GM19240 (cell line): Measurements from ENCODE around the gene UST.
A peak's percentile ranks its signal among the peaks of the same experiment; 100 is the strongest.
"Not testable (repeated sequence)": the region's sequence is repeated elsewhere in the genome, so short reads cannot be mapped to it uniquely, and the experiment has no call there.

ENCODE experiments used
- DNase-seq: peaks from one replicate; pipeline ENCODE4 v3.0.0; 2011; ENCODE audit warnings: low spot score; ENCODE audit not compliant: insufficient read length

The UST gene

DNA sequence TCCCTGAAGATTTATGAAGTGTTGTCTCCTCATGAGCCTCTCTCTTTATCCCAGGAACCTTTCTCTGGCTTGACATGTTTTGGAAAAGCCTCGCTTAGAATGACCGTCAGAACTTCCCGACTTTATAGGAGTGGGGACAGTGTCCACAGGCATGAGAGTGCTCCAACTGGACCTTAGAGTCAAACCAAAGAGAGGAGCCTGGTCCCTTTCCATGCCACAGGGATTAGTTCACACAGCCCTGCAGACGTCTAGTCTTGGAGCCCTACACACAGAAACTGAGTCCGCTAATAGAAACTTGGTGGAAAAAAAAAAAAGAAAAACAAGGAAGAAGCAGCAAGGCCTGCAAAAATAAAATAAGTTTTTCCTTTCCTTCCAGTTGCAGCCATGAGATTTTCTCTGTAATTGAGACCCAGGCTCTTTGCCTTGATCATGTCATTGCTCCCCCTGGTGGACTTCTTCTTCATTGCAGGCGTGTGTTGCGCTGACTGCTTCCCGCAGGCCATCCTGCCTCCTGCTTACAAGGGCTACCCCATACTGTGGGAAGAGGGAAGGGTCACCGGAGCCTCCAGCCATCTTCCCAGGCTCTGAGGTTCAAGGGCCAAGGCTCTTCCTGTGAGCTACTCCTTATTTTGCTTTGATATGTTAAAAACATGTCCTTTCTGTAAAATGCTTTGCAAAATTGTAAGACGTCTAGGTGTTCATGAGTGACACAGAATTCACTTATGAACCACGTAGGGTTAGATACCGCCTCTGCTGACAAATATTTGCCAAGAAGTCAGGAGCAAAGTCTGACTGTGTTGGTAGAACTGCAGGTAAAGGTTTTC, 201.0 kb downstream of the UST start:
- DNase-seq: peak; percentile 32

DNA sequence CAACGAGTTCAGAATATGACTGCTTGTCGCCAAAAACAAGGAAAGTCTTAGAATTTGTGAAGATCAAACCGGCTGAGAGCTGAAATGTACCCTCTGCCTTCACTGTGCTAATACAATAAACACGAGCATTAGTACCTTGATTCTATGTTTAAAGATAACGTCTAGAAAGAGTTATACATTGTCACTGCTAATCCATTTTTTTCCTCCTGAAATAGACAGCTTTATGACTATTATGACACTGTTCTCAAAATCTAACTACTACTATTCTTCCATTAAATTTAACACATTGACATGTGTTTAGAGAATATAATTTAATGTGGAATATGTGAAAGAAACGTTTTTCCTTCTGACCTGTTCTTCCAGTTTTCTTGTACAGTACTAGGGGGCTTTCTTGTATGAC, 204.8 kb downstream of the UST start:
- DNase-seq: no peak

DNA sequence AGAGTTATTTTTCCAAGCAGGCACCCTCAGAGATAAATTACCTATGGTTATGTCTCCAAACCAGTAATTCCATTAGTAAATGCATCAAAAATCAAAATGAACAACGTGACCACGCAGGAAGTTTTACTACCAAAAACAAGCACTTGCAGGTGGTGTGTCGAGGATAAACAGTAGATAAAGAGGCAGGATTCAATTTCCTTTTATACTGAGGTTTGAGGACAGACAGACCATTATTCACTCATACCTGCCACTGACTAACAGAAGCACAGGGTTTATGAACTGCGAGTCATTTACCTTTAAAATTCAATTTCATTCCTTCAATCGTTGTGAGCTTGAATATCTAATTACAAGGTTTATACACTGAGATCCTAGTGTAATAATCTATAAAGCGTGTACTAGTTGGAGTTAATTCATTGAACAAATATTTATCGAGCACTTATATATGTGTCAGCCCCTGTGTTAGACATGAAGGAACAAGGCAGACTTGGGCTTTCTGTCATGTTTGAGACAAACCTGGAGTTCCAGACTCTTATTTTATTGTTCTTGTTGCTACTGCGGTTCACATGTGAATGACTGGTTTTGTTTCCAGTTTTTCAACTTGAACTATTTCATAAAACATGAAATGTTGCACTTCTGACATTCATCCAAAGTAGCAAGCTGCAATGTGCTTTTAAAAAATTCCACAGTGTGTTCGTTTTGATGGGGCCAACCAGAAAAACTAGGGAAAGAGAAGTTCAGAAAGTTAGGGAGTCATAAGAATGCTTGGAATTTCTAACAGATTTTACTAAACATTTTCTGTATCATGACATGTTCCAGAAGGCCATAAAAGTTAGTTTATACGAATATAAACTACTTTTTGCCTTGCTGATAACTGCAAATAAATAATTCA, 205.6 kb downstream of the UST start:
- no peak for DNase-seq

DNA sequence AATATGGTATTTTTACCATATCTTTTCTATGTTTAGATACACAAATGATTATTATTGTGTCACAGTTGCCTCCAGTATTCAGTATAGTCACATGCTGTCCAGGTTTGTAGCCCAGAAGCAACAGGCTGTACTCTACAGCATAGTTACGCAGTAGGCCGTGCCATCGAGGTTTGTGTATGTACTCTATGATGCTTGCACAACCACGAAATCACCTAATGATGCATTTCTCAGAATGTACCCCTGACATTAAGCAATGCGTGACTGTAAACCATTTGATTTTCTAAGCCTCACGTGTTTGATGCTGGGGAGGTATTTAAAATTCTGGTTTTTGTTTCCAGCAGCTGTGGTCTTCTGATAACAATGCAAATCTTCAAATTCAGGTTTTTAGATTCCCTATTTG, 207.6 kb downstream of the UST start:
- no peak for DNase-seq

DNA sequence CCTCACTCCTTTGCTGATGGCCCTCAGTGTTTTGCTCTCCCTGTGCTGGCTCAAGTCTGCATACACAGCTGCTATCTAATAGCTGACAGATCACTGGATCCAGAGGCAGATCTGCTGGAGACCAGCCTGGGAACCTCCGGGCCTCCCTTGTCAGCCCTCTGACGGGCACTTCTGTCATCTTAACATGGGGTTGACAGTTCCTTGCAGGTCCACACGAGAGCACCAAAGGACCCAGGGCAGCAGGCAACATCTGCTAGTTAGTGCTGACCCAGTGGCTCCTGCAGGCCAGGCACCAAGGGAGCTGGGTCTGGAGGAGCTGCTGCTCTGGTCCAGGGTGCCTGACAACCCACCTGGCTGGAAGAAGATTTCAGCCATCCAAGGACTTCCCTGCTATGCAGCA, 208.1 kb downstream of the UST start:
- DNase-seq: no peak

DNA sequence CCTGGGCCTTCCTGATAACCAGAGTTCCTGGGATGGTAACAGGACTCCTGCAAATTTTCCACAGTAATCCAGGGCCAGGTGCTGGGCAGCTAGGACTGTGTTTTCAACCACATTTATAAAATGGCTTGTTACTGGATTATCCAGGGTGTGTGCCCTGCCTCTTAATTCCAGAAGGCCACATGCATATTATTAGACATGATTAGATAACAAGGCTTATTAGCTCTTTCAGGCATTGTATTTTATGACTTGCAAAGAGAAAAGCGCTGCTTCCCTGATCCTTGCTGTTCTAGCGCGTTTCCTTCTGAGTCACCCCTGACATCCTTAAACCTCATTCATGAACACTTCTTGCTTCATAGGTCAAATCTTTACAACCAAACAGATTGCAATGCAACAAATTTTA, 208.6 kb downstream of the UST start:
- DNase-seq: no peak

DNA sequence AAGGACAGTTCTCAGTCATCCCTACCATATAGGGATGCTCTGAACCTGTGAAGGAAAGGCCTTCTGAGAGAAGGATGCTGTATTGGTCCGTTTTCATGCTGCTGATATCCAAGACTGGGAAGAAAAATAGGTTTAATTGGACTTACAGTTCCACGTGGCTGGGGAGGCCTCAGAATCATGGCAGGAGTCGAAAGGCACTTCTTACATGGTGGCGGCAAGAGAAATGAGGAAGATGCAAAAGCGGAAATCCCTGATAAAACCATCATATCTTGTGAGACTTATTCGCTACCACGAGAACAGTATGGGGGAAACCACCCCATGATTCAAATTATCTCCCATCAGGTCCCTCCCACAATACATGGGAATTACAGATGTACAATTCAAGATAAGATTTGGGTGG, 209.3 kb downstream of the UST start:
- not testable (repeated sequence) for DNase-seq

DNA sequence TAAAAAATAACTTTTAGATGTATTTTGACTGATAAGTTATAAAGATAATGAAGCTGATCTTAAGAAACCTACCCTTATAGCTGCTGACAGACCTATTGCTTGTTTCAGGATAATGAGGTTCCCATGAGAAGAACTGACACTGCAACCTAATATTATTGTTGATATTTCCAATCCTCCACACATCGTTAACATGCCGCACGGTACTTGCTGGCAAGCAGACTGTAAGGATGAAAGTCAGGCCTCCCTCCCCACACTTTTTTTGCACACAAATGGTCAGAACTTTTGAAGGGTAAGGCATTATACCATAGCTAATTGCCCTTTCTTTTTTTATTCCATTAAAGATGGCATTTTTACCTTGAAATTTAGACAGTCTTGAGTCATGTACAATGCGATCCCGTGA, 210.9 kb downstream of the UST start:
- no peak for DNase-seq

DNA sequence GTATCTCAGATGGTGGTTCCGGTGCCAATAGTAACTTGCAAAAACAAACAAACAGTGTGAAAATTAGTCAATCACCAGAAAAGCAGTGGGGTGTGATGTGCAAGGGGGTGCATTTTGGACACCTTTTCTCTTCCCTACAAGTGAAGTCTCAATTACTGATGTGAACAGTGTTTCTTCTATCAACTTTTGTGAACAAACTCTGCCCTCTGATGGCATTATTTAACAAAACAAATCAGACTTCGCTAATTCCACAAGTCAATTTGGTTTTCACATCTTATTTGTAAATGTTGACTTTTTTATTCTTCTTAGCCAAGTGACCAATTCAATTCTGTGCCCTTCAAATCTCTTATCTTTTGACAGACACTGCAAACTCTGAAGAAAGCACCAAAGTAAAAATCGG, 212.2 kb downstream of the UST start:
- DNase-seq: no peak

DNA sequence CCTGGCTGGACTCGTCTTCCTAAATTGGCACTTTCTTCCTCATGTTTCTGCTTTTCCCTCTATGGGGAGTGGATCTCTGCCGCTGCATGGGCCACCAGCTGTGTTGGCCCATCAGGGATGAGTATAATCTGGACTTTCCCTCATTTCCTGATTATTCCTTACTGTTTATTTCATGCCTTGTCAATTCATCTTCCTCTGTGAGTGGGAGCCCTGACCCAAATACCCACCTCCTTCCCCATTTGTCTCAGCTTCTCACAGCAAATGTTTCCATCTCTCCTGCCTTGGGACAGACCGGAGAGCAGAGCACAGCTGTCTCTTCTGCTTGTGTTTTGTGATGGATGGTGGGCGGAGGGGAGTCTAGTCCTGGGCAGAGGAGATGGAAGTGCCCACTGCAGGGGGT, 212.7 kb downstream of the UST start:
- DNase-seq: no peak

DNA sequence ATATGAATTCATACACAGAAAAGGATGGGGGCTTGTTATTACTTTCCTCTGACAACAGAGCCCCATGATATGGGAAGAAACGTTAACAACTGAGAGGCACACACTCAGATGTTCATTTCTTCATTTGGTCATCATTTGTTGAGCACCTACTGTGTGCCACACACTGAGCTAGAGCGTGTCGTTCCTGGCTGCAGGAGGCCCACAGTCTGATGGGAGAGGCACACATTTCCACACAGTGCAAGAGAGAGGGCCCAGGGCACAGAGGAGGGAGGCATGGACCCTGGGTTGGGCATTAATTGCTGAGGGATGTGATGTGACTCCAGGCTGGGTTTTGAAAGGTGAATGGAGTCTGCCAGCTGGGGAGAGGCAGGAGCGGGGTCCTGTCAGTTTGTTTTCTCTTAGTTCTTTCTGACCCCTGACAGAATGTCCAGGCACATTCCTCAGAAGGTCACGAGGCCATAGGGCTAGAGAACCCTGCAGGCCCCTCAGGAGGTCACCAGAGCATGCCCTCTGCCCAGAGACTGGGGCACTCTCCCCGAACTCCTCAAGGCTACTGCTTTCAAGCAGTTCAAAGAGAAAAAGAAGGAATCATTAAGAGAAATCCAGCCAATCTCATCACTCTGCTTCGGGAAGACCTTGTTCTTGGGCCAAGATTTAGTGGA, 216.2 kb downstream of the UST start:
- DNase-seq: no peak

DNA sequence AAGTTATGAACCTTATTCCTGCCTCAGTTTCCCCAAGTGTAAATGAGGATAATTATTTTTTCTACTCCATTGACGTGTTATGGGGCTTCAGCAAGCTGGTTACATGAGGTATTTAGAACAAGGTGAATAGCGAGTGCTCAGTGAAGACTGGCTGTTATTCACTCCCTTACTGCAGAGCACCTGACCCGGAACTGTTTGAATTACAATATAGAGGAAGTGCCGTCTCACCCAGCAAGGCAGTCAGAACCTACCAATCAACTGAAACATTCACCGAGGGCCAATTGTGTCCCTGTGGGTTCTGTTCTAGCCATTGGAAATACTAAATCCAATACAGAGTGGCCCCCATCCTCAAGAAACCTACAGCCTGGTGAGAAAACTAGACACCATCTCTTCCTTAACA, 216.9 kb downstream of the UST start:
- no peak for DNase-seq

DNA sequence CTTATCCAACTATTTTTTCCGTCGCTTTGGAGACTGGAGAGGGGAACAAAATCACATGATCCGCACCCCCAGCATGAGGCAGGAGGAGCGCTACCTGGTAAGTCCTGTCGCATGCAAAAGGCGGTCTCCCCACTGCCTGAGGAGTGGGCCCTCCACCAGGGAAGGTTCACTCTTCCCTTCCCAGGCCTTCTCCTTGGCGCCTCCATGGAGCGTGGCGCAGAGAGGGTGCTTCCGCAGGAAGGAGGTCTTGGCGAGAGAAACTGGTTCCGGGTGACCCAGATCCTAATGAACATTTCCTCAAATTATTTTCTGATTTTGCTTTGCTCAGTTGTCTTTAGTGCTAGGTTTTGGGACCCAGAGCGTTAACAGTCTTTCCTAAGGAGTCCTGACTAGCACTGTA, 217.6 kb downstream of the UST start:
- DNase-seq: no peak

DNA sequence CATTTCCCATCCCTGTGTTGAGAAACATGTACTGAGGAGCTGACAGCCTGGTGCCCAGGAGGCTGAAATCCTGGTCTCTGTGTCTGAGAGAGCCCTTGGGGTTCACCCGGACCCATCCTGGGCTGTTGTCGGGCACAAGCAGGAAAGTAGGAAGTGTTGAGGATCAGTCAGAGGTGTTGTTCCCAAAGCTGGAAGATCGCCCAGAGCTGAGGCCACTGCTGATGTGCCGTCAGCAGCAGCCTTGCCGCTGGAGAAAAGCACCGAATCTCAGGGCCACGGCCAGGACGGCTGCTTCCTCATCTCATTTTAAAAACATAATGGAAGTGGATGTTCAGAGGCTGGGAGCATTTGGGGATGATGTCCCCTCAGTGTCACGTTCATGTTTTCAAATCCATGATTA, 218.5 kb downstream of the UST start:
- no peak for DNase-seq

DNA sequence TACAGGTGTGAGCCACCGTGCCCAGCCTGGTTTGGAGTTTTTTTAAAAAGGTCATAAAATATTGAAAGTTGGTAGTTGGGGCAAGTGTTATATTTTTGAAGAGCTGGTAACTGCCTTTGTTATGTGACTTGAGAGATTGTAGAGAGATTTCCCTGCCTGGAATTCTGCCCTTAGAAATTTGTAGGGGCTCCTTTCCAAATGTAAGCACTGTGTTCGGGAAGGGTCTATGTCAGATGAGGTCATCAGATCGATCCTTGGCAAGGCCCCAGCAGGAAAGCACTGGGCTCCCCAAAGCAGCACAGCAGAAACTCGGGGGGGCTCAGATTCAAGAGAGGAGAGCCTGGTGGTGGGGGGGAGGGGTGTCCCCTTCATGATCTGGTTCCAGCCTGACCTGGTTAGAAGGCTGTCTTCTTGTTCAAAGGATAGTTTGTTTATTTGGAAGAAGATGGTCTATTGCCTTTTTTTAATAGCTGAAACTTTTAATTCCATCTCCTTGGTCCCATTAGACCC, 220.2 kb downstream of the UST start:
- DNase-seq: no peak

DNA sequence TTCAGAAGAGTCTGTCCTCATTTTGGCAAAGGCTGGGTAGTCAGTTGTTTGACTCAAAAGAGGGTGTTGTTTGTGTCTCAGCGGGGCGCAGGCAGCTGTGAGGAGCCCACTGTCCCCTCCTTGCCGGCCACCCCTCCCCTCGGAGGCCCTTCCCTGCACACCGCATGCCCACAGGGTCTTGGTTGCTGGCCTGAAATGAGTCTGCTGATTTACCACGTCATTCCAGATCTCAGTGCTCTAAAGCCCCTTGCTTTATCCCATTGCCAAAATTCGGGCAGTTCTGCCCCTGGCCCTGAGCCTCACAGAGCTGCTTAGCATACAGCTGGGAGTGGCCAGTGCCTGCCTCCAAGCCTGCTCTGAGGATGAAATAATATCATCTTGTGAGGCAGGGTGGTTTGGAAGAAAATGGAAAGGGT, 220.7 kb downstream of the UST start:
- DNase-seq: no peak

DNA sequence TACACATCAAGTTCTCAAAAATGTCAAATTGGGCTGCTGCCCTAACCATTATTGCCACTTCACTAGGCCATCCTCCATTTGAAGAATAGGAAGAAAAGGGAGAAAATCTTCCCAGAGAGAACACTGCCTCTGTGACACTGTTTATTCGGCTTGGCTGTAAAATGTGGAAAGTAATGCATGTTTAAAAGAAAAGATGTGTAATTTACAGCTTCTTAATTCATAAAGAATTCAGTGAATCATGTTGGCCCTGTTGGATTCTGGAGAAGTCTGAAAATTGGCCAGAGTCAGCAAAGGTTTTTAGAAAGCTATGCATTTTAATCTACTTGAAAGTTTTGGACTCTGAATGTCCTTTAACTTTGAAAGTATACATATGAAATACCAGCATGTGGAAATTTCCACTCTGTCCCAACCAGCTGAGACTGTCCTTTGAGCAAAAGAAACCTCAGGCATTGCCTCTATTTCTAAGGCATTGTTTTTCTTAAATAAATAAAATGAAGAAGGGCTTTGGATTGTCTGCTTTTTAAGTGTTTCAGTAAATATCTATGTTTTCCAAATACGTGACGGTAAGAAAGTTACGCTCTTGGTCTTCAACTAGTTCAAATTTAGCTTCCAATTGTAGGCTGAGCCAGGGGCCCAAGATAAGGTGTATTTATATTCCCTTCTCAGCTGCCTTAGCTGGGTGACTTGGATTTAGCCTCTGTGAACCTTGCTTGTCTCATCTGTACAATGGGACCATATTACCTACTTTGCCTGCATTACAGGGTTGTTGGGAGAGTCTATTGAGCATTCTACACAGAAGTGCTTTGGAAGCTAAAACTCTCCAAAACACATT, 222.2 kb downstream of the UST start:
- no peak for DNase-seq

DNA sequence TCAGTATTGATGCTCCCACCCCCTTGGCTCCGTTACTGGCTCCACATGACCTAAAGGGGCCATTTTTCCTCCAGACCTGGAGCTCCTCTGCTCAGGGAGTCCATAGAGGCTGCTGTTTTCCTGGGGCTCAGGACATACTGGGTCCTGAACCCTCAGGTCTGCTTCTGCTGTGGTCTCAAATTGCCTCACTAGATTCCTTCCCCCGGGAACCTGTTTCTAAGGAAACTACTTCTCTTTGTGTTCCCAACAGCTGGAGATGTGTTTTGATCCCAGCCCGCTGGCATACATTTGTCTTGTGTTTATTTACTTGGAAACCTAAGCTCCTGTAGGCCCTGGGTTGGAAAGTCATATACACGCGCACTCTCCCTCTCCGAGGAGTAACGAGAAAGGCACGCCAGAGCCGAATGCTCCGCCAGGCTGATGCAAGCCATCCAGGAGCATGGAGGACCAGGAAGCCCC, 222.8 kb downstream of the UST start:
- DNase-seq: no peak

DNA sequence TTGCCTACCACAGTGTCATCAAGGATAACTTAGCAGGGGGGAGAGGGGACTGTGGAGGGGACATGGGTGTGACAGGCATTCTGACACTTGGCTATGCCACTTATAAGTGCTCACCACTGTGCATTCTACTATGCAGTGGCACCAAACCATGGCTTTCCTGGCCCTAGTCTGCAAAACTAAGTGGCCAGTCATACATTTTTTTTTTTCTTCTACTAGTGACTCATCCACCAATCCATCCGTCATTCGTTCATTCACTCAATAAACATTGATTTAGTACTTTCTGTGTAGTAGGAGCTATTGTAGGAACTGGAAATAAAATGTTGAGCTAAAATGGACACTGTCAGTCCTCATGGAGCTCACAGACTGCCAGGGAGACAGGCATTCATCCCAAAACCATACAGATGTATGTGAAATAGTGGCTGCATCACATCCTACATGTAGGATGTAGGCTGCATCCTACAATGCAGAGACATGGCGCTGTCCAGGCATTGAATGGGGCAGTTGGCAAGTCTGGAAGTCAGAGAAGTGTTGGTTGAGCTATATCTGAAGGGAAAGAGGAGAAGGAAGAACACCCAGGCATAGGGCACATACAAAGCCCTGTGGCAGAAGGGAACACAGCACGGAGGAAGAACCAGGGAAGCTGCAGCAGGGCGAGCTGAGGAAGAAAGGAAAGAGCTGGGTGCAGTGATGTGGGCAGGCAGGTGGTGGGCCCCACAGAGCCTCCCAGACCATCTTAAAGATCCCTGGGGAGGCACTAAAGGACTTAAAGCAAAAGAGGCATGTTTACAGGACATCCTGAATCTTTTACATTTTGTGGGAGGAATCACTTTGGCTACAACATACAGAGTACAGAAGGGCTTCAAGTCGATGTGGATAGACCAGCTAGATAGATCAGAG, 224.4 kb downstream of the UST start:
- no peak for DNase-seq

DNA sequence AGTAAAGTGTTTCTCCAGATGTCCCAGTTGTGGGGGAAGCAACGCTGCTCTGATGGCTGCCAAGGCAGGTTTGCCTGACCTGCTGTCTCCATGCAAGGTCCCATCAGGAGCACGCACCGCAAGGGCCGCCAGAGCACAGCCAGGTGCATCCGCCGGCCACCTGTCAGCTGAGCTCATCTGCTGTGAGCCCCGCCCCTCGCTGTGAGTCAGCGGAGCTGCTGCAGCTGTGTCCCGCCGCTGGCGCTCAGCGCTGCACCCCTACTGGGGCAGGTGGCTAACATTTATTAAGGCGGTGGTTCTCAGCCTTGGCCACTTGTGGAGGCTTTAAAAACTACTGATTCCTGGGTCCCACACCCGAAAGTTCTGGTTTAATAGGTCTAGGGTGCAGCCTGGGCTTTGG, 225.7 kb downstream of the UST start:
- DNase-seq: no peak
